HG02840 (cell line): ENCODE measurements around the gene ARSB.
"Not testable (repeated sequence)": the region's sequence is repeated elsewhere in the genome, so short reads cannot be mapped to it uniquely, and the experiment has no call there.

ENCODE experiments used
- ATAC-seq: cut with Tn5 transposase; IDR thresholded peaks from one replicate; pipeline ENCODE4 v1.9.1; 2021; ENCODE audit warnings: mild to moderate bottlenecking, moderate library complexity, moderate number of reproducible peaks; ENCODE audit not compliant: unreplicated experiment, low FRiP score

ARSB gene

GRCh38 chr5:78851891-78852290 lies 133.2 kb downstream of the ARSB start:
- not testable (repeated sequence) for ATAC-seq

GRCh38 chr5:78845470-78845869 lies 139.6 kb downstream of the ARSB start:
- no peak for ATAC-seq

GRCh38 chr5:78843436-78843835 lies 141.7 kb downstream of the ARSB start:
- ATAC-seq, result no peak

GRCh38 chr5:78841767-78842166 lies 143.3 kb downstream of the ARSB start:
- no peak for ATAC-seq

- no peak for ATAC-seq
Measured at GRCh38 chr5:78838753-78839152, 146.4 kb downstream of the ARSB start.

GRCh38 chr5:78837836-78838235 lies 147.3 kb downstream of the ARSB start:
- ATAC-seq, result no peak

- no peak for ATAC-seq
Measured at GRCh38 chr5:78835176-78835575, 149.9 kb downstream of the ARSB start.

- ATAC-seq, result no peak
Measured at GRCh38 chr5:78833284-78833683, 151.8 kb downstream of the ARSB start.

- ATAC-seq, result no peak
Measured at GRCh38 chr5:78830528-78831046, 154.5 kb downstream of the ARSB start.

GRCh38 chr5:78829811-78830527 lies 155.1 kb downstream of the ARSB start:
- no peak for ATAC-seq

GRCh38 chr5:78827725-78828124 lies 157.4 kb downstream of the ARSB start:
- ATAC-seq, result no peak

GRCh38 chr5:78824831-78825281 lies 160.3 kb downstream of the ARSB start:
- ATAC-seq, result no peak

GRCh38 chr5:78823196-78823595 lies 161.9 kb downstream of the ARSB start:
- ATAC-seq, result no peak

GRCh38 chr5:78821536-78822021 lies 163.5 kb downstream of the ARSB start:
- ATAC-seq, result no peak

GRCh38 chr5:78819707-78820106 lies 165.4 kb downstream of the ARSB start:
- no peak for ATAC-seq

GRCh38 chr5:78819166-78819565 lies 165.9 kb downstream of the ARSB start:
- ATAC-seq, result no peak

GRCh38 chr5:78816143-78816765 lies 168.9 kb downstream of the ARSB start:
- no peak for ATAC-seq

GRCh38 chr5:78813906-78814530 lies 171.1 kb downstream of the ARSB start:
- no peak for ATAC-seq

GRCh38 chr5:78813286-78813685 lies 171.8 kb downstream of the ARSB start:
- no peak for ATAC-seq

- no peak for ATAC-seq
Measured at GRCh38 chr5:78811866-78812265, 173.2 kb downstream of the ARSB start.

- no peak for ATAC-seq
Measured at GRCh38 chr5:78811121-78811817, 173.8 kb downstream of the ARSB start.
